KMS-11 (cell line): ENCODE results near the gene GPHN.

ENCODE experiments used
- H2AFZ ChIP-seq: fragments of 200-600 bp; sonication (generic); 2 replicates; pipeline ENCODE4 v1.6.1; 2016; ENCODE audit warnings: antibody characterized with exemption, mixed run types, low read depth
- H3K27ac ChIP-seq: fragments of 200-600 bp; sonication (generic); 2 replicates; pipeline ENCODE4 v1.6.1; 2016; ENCODE audit warnings: mild to moderate bottlenecking, mixed run types
- H3K27me3 ChIP-seq: fragments of 200-600 bp; sonication (generic); 2 replicates; pipeline ENCODE4 v1.6.1; 2017; ENCODE audit warnings: mild to moderate bottlenecking, low read depth, mixed run types, moderate library complexity; ENCODE audit not compliant: insufficient read depth
- H3K36me3 ChIP-seq: fragments of 200-600 bp; sonication (generic); 2 replicates; pipeline ENCODE4 v1.6.1; 2017; ENCODE audit warnings: mild to moderate bottlenecking, mixed run types; ENCODE audit not compliant: insufficient read depth
- H3K4me1 ChIP-seq: fragments of 200-600 bp; sonication (generic); 2 replicates; pipeline ENCODE4 v1.6.1; 2016; ENCODE audit warnings: mild to moderate bottlenecking, low read depth, mixed run types; ENCODE audit not compliant: poor library complexity, severe bottlenecking
- H3K4me2 ChIP-seq: fragments of 200-600 bp; sonication (generic); 2 replicates; pipeline ENCODE4 v1.7.0; 2016; ENCODE audit warnings: mild to moderate bottlenecking, mixed run types
- H3K4me3 ChIP-seq: fragments of 200-600 bp; sonication (generic); IDR thresholded peaks from 2 replicates; pipeline ENCODE4 v1.6.1; 2017; ENCODE audit warnings: low read depth, low read length, mixed read lengths; ENCODE audit not compliant: insufficient read depth
- H3K79me2 ChIP-seq: fragments of 200-600 bp; sonication (generic); 2 replicates; pipeline ENCODE4 v1.6.1; 2016; ENCODE audit warnings: low read depth, mixed run types; ENCODE audit not compliant: insufficient read depth
- H3K9ac ChIP-seq: fragments of 200-600 bp; sonication (generic); 2 replicates; pipeline ENCODE4 v1.6.1; 2016; ENCODE audit warnings: mild to moderate bottlenecking, mixed run types
- H4K20me1 ChIP-seq: fragments of 200-600 bp; sonication (generic); 2 replicates; pipeline ENCODE4 v1.6.1; 2016; ENCODE audit warnings: mild to moderate bottlenecking, mixed run types; ENCODE audit not compliant: insufficient read depth
- CTCF ChIP-seq: fragments of 200-600 bp; sonication (generic); conservative IDR thresholded peaks from 2 replicates; pipeline ENCODE4 v1.6.1; 2017; ENCODE audit warnings: low read depth, mild to moderate bottlenecking, antibody characterized with exemption, low read length, moderate library complexity, mixed read lengths

Gene GPHN

DNA sequence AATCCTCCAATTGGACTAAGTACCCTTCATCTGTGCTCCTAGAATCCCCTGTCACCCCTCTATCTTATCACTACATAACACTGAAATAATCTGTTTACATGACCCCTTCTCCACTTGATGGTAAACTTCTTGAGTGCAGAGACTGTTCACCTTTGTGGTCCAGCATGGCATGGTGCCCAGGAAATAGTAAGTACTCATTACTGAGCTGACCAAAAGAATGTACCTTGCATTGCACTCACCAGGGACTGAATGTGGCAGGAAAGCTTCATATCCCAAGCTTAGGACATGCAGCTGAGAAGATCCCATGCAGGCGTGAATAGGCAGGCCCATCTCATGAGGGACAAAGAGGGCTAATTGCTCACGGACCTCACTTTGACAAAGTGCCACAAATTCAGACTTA, 679.9 kb downstream of the GPHN start:
- Histone ChIP-seq H3K4me3 (no peak overlapping the region), H3K27ac (peak overlapping the region; percentile 96), H2AFZ (no peak overlapping the region)

GRCh38 chr14:67188326-67188725, 680.4 kb downstream of the GPHN start:
- Histone ChIP-seq H3K4me2 (peak overlapping the region; percentile 84), H3K36me3 (no peaks in the 10 kb centered on the region), H3K4me1 (peaks cover 67% of the 10 kb centered on the region), H3K27ac (peak overlapping the region; percentile 96), H3K27me3 (no peaks in the 10 kb centered on the region), H3K4me3 (no peak overlapping the region), H3K79me2 (no peaks in the 10 kb centered on the region), H4K20me1 (no peaks in the 10 kb centered on the region), H3K9ac (0 out of 2 replicates have a peak overlapping the region, but pooled peaks have one; percentile 22), H2AFZ (no peak overlapping the region)
- TF ChIP-seq CTCF, result no peak

More for the DNA sequence above, 679.9 kb downstream of the GPHN start:
- no peaks in the 10 kb centered on the region for H3K27me3 ChIP-seq
- peak overlapping the region; percentile 84 for H3K4me2 ChIP-seq
- peak overlapping the region; percentile 22; the same call in 1 of the 2 replicates for H3K9ac ChIP-seq
- no peaks in the 10 kb centered on the region for H4K20me1 ChIP-seq
- H3K36me3 ChIP-seq, result no peaks in the 10 kb centered on the region
- no peaks in the 10 kb centered on the region for H3K79me2 ChIP-seq
- no peak for TF ChIP-seq CTCF
- H3K4me1 ChIP-seq, result peaks cover 72% of the 10 kb centered on the region

GRCh38 chr14:67191768-67192290, 683.9 kb downstream of the GPHN start:
- Histone ChIP-seq H3K4me3 (no peak overlapping the region), H3K79me2 (no peaks in the 10 kb centered on the region), H2AFZ (no peak overlapping the region), H4K20me1 (no peaks in the 10 kb centered on the region), H3K36me3 (no peaks in the 10 kb centered on the region), H3K4me2 (no peak overlapping the region), H3K4me1 (peaks cover 32% of the 10 kb centered on the region), H3K9ac (no peak overlapping the region), H3K27me3 (no peaks in the 10 kb centered on the region), H3K27ac (no peak overlapping the region)
- TF ChIP-seq CTCF, result no peak

- peaks cover 27% of the 10 kb centered on the region for H3K4me1 ChIP-seq
- no peak overlapping the region for H2AFZ ChIP-seq
- H3K9ac ChIP-seq, result no peak overlapping the region
- no peaks in the 10 kb centered on the region for H3K79me2 ChIP-seq
- no peak overlapping the region for H3K27ac ChIP-seq
- H4K20me1 ChIP-seq, result no peaks in the 10 kb centered on the region
- no peak for TF ChIP-seq CTCF
- H3K27me3 ChIP-seq, result no peaks in the 10 kb centered on the region
- H3K36me3 ChIP-seq, result no peaks in the 10 kb centered on the region
- H3K4me3 ChIP-seq, result no peak overlapping the region
- H3K4me2 ChIP-seq, result no peak overlapping the region
These were observed 684.4 kb downstream of the GPHN start for GRCh38 chr14:67192366-67192765.
